Measurements from ENCODE around the gene G0S2.

DNA sequence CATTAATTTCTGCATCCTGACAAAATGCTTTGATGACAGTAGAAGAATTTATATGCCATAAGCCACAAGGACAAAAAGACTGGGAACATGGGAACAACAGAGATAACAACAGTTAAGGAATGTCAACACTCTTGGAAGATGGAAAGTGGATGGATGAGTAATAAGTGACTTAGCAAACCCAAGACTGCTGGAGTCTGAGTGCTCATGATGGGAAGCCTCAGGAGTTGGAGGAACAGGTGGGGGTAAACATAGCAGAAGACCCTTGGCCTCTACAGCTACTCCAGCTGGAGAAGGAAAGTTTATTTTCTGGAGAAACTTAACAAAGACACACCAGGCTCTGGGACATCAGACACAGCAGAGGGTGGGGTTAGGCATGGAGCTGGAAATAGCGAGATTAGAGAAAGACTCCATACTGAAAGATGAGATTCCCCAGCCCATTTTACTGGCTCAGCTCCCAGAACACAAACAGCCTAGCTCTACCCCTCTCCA, 13.6 kb downstream of the G0S2 start:
- TF ChIP-seq, protein P1, sequence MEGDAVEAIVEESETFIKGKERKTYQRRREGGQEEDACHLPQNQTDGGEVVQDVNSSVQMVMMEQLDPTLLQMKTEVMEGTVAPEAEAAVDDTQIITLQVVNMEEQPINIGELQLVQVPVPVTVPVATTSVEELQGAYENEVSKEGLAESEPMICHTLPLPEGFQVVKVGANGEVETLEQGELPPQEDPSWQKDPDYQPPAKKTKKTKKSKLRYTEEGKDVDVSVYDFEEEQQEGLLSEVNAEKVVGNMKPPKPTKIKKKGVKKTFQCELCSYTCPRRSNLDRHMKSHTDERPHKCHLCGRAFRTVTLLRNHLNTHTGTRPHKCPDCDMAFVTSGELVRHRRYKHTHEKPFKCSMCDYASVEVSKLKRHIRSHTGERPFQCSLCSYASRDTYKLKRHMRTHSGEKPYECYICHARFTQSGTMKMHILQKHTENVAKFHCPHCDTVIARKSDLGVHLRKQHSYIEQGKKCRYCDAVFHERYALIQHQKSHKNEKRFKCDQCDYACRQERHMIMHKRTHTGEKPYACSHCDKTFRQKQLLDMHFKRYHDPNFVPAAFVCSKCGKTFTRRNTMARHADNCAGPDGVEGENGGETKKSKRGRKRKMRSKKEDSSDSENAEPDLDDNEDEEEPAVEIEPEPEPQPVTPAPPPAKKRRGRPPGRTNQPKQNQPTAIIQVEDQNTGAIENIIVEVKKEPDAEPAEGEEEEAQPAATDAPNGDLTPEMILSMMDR (IDR thresholded peaks at IDR 0.05): no peak
- TF ChIP-seq EP300 (IDR thresholded peaks at IDR 0.05) (no peak), POLR2A (IDR thresholded peaks at IDR 0.05) (no peak)

Data from gastroesophageal sphincter (tissue), 3 donors.